Measurements from ENCODE around the gene CCDC28A.

GRCh38 chr6:138805016-138805765 is 31.6 kb downstream of the CCDC28A start:
- no peak for TF ChIP-seq CEBPB (IDR thresholded peaks at IDR 0.05)
- no peak for TF ChIP-seq RAD21 (IDR thresholded peaks at IDR 0.05; ENCODE audit: low read depth)
